Measurements from ENCODE around the gene RAB1B.

- TF ChIP-seq CTCF (IDR thresholded peaks at IDR 0.05) (no peak), POLR2A (IDR thresholded peaks at IDR 0.05) (no peak)
Observed at GRCh38 chr11:66243782-66244535, 24.5 kb upstream of the RAB1B start.

Data from breast epithelium (tissue), 3 donors.